Type B pancreatic cell (in vitro differentiated cells): Measurements from ENCODE around the gene TBCE. TPM values are rescaled to one million over a fixed set of nuclear protein-coding genes. Genes with fewer than 3 reads are reported as not detected.

Experiments
- DNase-seq: peaks from one replicate; pipeline ENCODE4 v3.0.0; 2021; ENCODE audit warnings: mixed read lengths; ENCODE audit not compliant: unreplicated experiment; ENCODE audit errors: extremely low spot score
- H3K27ac Mint-ChIP-seq: 2 replicates; pipeline ENCODE4 v1.8.0; 2021; ENCODE audit warnings: mild to moderate bottlenecking, mixed read lengths
- H3K27me3 Mint-ChIP-seq: 2 replicates; pipeline ENCODE4 v1.8.0; 2021; ENCODE audit warnings: mixed read lengths
- H3K36me3 Mint-ChIP-seq: 2 replicates; pipeline ENCODE4 v1.8.0; 2021; ENCODE audit warnings: mixed read lengths
- H3K4me1 Mint-ChIP-seq: one replicate; pipeline ENCODE4 v1.8.0; 2021; ENCODE audit warnings: mixed read lengths; ENCODE audit not compliant: unreplicated experiment
- H3K4me3 Mint-ChIP-seq: 2 replicates; pipeline ENCODE4 v1.8.0; 2021; ENCODE audit warnings: mild to moderate bottlenecking, mixed read lengths
- H3K9me3 Mint-ChIP-seq: 2 replicates; pipeline ENCODE4 v1.8.0; 2021; ENCODE audit warnings: mixed read lengths
- total RNA-seq: library from RNA; stranded (reverse); gene quantifications from 2 replicates; pipeline ENCODE4 v1.2.1, GENCODE V29; 2021; ENCODE audit warnings: low replicate concordance
- TF ChIP-seq, protein P1 (sequence below): fragments of 200-600 bp; sonication (generic); conservative IDR thresholded peaks from 2 replicates; pipeline ENCODE4 v1.5.0; 2021; ENCODE audit warnings: antibody characterized with exemption, mild to moderate bottlenecking

The TBCE gene
- total RNA-seq, 1 donor from 2014 or later, result 30.3 TPM

DNA sequence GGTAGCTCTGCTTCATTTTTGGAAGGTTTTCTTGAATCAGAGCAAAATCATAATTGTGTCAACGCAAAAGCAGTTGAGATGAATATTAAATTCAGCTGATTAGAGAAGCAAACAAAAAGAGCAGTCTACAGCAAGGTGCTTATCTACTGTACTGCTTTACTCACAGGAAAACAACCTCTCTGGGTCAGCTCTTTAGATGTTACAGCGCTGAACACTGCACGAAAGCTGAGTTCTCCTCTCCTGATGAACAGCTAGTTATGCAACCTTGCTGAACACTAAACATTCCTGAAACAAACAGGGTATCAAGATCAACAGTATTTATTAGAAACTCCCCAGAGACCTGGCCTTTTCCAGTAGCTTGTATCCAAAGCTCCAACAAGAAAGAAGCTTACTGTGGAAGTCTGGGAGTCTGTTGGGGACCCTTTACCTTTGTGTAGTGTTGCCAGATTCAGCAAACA, 41.3 kb downstream of the TBCE start:
- TF ChIP-seq, protein P1, sequence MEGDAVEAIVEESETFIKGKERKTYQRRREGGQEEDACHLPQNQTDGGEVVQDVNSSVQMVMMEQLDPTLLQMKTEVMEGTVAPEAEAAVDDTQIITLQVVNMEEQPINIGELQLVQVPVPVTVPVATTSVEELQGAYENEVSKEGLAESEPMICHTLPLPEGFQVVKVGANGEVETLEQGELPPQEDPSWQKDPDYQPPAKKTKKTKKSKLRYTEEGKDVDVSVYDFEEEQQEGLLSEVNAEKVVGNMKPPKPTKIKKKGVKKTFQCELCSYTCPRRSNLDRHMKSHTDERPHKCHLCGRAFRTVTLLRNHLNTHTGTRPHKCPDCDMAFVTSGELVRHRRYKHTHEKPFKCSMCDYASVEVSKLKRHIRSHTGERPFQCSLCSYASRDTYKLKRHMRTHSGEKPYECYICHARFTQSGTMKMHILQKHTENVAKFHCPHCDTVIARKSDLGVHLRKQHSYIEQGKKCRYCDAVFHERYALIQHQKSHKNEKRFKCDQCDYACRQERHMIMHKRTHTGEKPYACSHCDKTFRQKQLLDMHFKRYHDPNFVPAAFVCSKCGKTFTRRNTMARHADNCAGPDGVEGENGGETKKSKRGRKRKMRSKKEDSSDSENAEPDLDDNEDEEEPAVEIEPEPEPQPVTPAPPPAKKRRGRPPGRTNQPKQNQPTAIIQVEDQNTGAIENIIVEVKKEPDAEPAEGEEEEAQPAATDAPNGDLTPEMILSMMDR, result no peak
- Mint-ChIP-seq H3K27ac (peak overlapping the region; percentile 57), H3K4me3 (no peak overlapping the region), H3K36me3 (peaks cover 1% of the 10 kb centered on the region), H3K4me1 (peaks cover 16% of the 10 kb centered on the region), H3K27me3 (no peaks in the 10 kb centered on the region), H3K9me3 (no peaks in the 10 kb centered on the region)
- DNase-seq, result no peak

DNA sequence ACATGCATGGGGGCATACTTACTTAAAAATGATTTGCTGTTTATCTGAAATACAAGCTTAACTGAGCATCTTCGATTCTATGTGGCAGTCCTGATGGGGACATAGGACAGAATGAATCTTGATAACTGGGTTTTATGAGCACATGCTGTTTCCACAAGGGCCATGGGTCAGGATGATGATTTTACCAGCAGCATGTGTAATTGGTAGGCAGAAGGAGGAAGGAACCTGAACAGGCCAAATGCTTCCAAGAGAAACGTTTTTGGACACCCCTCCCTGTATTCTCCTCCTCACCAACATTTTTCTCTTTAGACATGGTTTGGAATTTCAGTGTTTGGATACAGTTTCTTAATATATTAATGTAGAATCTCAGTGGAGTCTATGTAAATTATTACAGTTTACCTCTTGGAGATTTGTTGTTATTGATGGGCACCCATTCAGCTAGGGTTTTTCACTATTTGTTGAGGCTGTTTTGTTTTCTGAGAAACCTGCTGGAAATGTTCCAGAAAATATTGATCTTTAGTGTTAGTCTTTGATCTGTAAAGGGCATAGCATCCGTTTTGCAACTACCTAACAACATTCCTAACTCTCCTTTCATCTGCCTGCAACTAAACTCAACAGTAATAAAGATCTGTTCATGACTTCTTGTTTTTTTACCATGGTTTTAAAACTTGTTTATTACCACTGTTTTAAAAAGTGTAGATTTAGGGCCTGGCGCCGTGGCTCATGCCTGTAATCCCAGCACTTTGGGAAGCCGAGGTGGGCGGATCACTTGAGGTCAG, 42.0 kb downstream of the TBCE start:
- TF ChIP-seq, protein P1, result no peak
- Mint-ChIP-seq H3K27me3 (no peaks in the 10 kb centered on the region), H3K4me3 (no peak overlapping the region), H3K27ac (peak overlapping the region; percentile 57), H3K4me1 (peaks cover 16% of the 10 kb centered on the region), H3K9me3 (no peaks in the 10 kb centered on the region), H3K36me3 (peaks cover 1% of the 10 kb centered on the region)
- DNase-seq, result no peak

DNA sequence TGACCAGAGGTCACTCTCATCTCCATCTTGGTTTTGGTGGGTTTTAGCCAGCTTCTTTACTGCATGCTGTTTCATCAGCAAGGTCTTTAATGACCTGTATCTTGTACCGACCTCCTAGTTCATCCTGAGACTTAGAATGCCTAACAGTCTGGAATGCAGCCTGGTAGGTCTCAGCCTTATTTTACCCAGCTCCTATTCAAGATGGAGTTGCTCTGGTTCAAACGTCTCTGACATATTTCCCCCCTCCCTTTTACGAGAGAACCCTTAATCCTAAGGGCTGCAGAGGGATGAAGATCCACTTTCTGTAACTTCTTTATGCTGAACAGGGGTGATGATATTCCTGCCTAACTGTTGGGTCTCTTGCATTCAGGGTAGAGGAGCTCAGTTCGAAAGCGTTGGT, 43.2 kb downstream of the TBCE start:
- no peak overlapping the region for H3K4me3 Mint-ChIP-seq
- H3K4me1 Mint-ChIP-seq, result peaks cover 16% of the 10 kb centered on the region
- TF ChIP-seq, protein P1, result no peak
- H3K27ac Mint-ChIP-seq, result no peak overlapping the region
- H3K36me3 Mint-ChIP-seq, result peaks cover 7% of the 10 kb centered on the region
- H3K27me3 Mint-ChIP-seq, result no peaks in the 10 kb centered on the region
- no peak for DNase-seq
- no peaks in the 10 kb centered on the region for H3K9me3 Mint-ChIP-seq

DNA sequence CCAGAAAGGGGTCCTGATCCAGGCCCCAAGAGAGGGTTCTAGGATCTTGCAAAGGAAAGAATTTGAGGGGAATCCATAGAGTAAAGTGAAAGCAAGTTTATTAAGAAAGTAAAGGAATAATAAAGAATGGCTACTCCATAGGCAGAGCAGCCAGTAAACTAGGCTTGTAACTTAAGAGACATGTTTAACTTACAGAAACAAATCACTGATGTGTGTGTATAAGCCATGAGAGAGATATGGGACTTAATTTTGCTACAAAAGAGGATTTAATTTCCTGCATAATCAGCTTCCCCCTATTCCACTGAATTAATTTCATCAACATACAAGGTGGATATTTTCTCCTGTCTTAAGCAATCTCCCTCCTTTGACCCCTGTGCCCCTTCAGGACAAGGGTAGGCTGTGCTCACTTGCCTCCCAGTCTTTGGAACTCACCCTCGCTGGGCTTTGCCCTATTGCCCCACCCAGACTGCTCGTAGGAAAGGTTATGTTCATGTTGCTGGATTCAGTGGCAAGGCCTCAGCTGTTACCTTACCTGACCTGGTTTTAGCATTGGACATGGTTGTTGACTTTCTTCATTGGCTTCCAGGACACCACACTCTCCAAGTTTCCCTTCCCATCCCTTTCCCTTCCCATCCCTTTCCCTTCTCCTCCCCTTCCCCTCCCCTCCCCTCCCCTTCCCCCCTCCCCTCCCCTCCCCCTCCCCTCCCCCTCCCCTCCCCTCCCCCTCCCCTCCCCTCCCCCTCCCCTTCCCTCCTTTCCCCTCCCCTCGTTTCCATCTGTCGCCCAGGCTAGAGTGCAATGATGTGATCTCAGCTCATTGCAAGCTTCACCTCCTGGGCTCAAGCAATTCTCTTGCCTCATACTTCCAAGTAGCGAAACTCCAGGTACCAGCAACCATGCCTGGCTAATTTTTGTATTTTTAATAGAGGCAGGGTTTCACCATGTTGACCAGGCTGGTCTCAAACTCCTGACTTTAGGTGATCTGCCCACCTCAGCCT, 44.6 kb downstream of the TBCE start:
- TF ChIP-seq, protein P1, result no peak
- H3K4me1 Mint-ChIP-seq, result peaks cover 16% of the 10 kb centered on the region
- H3K36me3 Mint-ChIP-seq, result peaks cover 7% of the 10 kb centered on the region
- H3K4me3 Mint-ChIP-seq, result no peak overlapping the region
- no peaks in the 10 kb centered on the region for H3K27me3 Mint-ChIP-seq
- H3K9me3 Mint-ChIP-seq, result no peaks in the 10 kb centered on the region
- H3K27ac Mint-ChIP-seq, result peak overlapping the region; percentile 57
- no peak for DNase-seq

DNA sequence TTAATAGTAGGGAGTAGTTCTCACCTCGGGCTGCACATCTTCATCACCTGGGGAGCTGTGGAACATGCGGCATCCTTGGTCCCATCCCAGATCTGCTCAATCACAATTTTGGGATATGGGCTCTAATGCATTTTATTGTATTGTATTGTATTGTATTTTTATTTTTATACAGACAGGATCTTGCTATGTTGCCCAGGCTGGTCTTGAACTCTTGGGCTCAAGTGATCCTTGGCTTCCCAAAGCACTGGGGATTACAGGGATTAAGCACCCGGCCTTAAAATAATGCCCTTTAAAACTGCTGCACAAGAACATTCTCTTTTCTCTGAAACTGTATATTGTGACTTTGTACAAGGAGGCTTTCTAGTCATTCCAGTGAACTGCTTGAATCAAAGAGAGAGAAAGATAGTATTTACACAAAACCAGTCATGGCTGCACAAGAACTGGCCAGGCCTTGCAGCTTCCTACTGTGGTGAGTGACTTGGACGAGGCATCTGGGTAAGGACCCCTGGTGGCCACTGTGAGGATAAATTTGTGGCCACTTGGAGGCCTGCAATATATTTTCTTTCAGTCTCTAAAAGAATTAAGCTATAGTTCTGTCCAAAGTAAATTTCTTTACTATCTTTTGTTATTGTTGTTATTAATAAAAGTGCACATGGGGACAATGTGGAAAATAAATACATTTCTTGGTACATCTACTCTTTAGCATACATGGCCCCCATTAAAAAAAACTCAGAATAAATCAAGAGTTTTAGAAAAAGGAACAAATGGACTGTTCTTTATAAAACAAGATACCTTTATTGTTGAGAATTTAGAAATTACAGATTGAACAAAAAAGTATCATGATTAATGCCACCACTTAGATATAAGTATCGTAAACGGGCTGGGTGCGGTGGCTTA, 48.0 kb downstream of the TBCE start:
- peaks cover 7% of the 10 kb centered on the region for H3K36me3 Mint-ChIP-seq

More for the DNA sequence above, 48.0 kb downstream of the TBCE start:
- TF ChIP-seq, protein P1, result peak; percentile 90
- Mint-ChIP-seq H3K27me3 (no peaks in the 10 kb centered on the region), H3K9me3 (no peaks in the 10 kb centered on the region), H3K4me1 (peaks cover 10% of the 10 kb centered on the region), H3K27ac (no peak overlapping the region), H3K4me3 (no peak overlapping the region)
- no peak for DNase-seq
